Eye (tissue), 1 donor: ENCODE results near the gene VSNL1.

Experiments used
- DNase-seq: peaks from one replicate; pipeline ENCODE4 v3.0.0-alpha.2; 2015

VSNL1 gene

DNA sequence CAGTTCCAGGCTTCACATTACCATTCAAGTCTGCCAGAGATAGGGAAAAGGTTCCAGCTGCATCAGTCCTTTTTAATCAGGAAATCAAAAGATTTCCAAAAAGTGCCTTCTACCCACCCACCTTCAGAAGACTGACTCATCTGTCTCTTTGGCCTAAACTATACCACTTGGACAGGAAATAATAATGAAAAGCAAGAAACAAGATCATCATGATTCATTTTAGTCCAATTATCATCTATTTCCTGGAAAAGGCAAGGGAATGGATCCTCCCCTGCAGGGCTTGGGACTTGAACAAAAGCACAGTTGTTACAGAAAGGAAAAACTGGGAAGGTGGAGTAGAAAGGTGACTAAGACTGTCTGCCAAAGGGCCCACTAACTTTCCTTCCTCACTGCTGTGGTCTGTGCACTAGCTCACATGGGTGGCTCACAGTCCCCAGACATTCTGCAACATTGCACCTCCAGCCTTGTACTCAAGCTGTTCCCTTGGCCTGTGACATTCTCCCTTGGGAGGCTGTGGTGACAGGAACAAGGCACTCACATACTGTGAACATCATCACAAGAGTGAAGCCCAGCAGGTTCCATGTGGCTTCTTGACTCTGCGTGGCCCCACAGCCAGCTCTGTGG lies 75.3 kb downstream of the VSNL1 start:
- no peak for DNase-seq

DNA sequence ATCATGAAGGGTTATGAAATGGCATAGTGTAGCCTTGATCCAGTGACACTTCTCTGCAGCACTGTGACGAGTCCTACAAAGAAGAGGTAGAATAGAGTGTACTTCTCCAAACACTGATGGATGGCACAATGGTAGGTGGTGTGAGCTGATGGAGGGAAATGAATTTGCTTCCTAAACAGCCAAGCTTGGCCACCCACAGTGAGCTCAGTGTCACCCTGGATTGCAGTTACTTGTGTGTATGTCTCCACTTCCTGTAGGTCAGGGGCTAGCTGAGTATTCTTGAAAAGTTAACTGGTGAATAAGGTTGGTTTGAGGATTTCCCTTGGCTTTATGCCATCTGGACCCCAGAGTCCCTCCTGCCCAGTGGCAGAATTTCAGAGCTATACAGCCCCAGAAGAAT lies 75.9 kb downstream of the VSNL1 start:
- DNase-seq, result no peak

DNA sequence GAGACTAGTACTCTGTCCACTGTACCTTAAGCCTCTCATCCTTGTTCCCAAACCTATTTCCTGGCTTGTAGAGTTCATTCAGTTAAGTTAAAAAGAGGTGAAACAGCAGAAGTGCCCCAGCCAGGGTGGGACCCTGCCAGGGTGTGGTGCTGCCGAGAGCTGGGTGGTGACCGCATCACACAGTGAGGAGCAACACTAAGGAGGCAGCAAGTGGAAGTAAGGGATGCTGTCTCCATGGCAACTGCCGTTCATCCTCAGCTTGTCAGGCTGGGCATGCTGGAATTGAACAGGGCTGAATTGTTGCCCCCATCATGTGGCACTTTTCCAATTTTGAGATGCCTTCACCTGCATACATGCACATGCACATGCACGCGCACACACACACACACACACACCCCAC lies 77.0 kb downstream of the VSNL1 start:
- peak; percentile 16 for DNase-seq

DNA sequence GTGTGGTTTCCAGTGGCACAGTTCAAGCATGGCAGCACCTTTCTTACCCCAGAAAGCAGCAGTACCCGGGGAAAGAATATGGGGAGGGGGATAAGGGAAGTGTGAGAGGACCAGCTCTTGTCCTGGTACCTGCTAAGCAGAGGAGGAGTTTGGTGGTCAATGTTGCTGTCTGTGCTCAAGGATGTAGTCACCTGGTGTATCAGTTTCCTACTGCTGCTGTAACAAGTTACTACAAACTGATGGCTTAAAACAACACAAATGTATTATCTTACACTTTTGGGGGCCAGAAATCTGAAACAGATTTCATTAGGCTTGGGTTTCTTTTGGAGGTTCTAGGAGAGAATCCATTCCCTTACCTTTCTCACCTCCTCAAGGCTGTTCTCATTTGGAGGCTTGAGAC lies 77.5 kb downstream of the VSNL1 start:
- no peak for DNase-seq

DNA sequence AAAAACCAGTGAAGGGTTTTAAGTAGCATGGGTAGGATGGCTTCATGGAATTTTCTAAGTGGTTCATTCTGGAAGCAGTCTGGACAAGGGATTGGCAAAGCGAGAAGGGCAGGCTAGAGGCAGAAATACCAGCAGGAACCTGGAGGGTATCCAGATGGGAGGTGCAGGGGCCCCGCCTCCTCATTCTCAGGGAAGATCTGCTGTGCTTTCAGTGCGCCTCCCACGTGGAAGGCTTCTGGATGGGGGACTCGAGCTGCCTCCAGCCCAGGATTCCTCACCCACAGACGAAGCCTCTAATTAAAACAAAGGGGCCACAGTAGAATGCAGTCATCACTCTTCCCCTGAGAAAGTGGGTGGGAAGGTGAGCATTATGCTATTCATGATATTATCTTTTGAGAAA lies 79.8 kb downstream of the VSNL1 start:
- DNase-seq, result no peak

DNA sequence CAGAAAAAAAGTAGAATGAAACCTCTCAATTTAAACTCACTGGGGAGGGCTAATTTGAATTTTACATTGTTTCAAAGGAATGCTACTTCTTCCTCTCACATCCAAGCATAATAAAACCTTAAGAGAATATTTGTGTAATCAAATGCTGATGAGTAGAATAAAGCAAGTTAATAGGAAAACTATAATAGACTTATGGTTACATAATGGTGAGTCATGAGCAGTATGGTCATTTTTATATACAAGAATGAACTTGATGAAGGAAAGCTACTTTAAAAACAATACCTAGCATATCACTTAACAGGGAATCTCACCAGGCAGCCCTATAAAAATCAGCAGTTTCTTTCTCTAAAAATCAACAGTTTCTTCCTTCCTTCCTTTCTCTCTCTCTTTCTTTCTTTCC lies 80.3 kb downstream of the VSNL1 start:
- DNase-seq, result no peak

DNA sequence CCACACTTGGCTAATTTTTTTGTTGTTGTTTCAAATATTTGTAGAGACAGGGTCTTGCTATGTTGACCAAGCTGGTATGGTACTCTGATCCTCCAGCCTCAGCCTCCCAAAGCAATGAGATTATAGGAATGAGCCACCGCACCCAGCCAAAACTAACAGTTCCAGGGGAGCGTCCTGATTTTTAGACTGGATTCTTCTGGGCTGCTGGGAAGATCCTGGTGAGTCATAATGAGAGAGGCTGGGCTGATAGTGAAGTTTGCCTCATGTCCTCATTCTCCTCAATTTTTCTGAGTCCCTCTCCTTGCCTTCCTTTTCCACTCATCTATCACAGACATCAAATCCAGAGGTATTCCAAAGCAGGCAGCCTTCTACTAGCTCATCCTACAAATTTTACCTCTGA lies 81.3 kb downstream of the VSNL1 start:
- no peak for DNase-seq

DNA sequence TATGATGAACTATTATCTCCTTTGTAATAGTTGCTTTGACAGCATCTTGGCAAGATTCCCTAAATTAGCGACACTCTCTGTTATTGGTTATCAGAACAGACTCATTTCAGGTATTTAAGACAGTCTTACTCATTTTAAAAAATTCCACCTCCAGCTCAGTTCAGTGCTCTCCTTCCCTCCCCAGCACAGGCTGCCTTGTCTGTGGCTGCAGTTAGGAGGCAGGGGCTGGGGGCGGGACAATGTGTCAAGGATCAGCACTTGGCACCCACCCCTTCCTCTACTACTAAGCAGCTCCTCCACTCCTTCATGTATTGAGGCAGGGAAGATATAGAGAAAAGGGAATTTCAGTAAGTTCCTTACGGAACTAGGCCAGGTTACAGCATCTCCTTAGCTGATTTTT lies 85.0 kb downstream of the VSNL1 start:
- no peak for DNase-seq

DNA sequence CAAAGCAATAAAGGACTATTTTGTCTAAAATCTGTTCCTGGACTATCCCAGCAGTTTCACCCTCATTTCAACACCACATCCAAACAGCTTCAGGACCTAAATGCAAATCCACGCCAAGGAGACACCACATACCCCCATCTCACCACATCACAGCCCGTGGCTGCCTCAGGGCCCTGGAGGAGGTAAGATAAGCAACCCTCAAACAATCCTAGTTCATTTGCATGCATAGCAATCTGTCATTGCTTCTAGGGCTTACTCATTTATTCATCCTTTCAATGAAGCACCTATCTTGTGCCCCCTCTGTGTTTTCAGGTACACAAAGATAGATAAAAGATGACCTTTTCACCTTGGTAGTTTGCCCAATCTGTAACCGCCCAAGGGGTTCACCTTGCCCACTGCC lies 86.5 kb downstream of the VSNL1 start:
- no peak for DNase-seq

DNA sequence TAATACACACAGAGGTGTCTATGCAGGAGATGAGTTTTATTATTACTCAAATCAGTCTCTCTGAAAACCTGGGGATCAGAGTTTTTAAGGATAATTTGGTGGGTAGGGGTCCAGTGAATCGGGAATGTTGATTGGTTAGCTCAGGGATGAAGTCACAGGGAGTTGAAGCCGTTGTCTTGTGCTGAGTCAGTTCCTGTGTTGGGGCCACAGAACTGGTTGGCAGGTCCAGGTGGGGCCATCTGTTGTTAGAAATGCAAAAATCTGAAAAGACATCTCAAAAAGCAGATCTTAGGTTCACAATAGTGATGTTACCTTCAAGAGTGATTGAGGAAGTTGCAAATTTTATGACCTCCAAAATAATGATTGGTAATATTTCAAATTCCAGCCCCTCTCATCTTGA lies 86.9 kb downstream of the VSNL1 start:
- no peak for DNase-seq

DNA sequence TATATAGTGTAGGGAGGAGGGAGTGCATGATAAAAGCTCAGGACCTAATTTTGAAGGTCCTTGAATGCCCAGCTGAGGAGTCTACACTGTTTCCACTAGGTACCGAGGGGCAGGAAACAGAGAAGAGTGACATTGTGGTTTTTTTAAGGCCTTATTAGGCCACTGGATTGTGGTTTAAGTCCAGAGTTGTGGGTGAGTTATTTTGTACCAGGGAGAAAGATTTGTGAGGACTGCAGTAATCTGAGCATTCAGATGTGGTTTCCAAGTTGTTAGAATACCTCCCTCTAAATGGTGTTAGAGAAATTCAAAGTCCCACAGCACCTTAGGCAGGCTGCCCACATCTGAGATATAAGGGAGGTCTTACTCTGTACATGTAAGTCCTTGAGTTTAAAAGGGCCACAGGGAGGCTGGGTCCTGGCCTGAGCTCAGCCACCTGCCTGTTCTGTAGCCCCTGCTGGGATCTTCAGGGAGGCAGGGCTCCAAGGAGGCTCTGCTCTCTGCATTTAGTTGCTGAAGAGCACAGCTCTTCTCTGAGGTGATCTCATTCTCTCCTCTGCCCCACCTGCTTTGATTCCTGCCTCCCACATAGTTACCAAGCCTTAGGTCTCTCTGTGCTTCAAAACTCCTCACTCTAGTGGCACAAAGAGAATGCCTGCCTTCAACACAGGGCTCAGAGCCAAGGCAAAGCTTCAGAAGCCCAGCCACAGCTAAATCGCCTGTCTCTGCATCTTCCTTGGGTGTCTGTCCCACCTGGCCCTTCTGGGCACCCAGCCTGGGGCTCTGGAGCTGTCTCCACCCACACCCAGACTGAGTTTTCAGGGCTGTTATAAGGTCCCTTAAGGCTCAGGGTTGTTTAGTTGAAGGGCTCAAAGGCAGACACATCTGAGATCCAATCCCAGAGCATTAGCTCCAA lies 88.1 kb downstream of the VSNL1 start:
- no peak for DNase-seq

DNA sequence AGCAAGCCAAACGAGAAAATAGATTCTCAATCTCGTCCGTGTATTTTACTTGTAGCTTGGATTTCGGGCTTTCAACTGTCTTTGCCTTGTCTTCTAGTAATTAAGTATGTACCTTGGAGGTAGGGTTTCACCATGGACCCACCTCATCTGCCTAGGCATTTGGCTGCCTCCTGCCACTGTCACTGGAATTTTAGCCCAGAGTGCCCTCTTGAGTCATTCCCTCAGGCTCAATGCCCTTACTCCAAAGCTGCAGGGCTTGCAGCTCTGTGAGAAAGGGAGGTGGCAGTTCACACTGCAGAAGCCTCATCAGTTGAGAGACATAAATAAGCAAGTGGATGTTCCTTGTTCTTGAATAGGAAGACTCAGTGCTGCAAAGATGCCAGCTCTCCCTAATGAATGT lies 89.6 kb downstream of the VSNL1 start:
- DNase-seq, result no peak

DNA sequence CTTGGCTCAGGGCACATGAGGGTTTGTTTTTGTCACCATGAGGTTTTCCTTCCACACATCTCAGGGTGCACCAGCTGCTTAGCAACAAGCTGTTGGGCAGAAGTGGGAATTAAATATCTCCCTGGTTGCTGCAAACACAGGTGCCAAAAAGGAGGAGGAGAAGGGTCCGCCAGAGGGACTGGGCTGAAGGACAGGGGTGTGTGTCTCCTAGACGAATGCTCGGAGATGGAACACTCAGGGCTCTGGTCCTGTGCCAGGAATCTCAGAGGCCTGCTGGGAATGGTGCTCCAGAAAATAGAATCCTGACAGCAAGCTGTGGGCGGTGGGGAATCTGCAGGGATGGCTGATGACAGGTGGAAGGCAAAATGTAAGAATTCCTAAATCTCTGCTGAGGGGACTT lies 94.5 kb downstream of the VSNL1 start:
- DNase-seq, result peak; percentile 11

DNA sequence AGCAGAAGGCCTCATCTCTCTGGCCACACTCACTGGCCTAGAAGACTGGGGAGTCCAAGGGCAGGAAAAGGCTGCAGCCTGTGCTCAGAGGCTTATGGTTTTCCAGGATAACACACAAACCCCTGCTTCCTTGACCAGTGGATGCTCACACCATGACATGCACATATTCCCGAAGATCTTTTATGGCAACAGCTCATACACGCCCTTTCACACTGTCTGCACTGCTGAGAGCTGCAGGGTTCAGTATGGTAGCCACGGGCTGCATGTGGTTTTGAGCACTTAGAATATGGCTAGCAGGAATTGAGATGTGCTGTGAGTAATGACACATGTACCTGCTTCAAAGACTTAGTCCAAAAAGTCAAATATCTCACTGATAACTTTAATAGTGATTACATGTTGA lies 95.8 kb downstream of the VSNL1 start:
- no peak for DNase-seq

DNA sequence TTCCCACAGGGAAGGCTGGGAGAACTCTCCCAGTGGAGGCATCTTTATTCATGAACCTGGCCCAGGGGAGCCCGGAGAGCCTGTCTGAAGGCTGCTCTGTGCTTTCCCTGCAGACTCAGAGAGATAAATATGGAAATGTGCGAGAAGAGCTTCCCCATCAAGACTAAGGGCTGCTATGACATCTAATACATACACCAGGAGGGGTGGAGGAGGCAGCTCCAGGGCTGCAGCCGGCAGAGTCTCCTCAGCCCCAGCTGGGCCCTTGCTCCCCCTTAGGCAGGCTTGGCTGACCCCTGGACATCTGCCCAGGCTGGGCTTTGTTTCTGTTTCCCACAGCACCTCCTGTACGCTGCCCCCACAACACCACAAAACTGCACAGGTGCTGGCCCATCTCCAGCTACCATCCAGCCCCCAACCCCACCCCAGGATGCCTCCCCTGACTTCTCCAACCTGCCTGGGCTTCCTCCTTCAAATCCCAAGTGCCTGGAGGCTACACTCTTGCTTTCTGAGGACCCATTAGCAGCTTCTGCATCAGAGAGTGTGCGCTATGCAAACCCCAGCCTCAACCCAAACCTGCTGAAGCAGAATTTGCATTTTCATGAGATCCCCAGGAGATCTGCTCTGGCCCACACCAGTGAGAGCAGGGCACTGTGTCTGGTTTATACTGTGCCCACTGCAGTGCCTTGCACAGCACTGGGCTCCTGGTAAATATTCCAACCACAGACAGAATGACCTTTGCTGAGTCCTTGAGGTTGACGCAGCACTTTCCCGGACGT lies 96.8 kb downstream of the VSNL1 start:
- no peak for DNase-seq

DNA sequence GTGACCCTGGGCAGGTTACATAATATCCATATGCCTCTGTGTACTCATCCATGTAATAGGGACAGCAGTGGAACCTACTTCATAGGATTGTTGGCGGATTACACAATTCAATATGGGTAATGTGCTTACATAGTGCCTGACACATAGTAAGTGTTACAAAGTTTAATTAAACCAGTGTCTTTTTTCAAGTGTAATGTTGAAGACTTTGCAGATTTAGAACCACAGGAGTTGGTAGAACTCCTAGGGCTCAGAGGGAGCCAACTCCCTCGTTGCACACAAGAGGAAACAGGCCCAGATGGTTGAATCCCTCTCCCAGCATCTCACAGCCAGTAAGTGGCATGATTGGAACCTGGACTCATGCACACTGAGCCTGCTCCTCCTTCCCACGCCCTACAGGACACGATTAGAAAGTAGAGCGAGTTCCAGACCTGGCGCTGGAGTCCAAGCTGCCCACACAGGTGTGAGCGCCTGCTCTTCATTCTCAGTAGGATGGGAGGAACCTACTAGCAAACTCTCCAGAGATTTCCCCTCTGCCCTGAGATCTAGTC lies 97.8 kb downstream of the VSNL1 start:
- no peak for DNase-seq

DNA sequence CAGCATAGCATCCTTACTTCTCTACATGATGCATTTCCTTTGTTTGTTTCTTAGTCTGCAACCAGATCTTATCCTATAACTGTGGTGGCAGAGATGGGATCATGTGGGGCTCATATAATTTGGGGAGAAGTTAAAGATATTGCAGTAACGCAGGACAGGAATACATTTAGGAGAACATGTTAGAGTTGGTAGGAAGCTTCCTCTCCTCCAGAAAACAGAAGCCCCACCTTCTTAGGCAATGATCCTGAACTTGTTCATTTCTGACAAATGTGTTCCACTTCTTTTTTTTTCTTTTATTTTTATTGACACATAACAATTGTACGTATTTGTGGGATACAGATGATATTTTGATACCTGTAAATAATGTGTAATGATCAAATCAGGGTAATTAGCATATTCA lies 99.9 kb downstream of the VSNL1 start:
- no peak for DNase-seq

DNA sequence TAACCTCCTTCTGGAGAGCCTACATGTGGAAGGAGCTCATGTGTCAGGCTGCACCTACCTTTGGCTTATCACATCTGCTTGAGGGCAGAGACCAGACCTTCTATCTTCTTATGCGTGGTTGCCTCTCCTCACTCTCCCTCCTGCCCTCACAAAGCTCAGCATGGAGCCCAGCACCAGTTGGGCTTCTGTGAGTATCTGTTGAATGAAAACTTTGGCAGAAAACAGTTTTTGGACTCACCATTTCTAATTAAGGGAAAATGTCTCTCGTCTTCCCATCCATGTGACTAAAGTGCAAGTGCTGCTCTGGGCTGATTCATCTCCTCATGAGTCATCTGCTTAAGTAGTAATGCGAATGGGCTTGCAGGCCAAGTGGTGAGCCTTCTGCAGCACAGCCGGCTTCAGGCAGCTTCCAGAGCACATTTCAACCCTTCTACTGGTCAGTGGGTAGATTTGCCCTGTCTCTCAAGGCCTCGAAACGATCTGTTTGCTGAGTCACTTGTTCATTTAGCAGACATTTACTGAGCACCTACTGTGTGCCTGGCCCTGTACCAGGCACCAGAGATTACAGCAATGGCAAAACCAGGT lies 102.6 kb downstream of the VSNL1 start:
- DNase-seq, result no peak

DNA sequence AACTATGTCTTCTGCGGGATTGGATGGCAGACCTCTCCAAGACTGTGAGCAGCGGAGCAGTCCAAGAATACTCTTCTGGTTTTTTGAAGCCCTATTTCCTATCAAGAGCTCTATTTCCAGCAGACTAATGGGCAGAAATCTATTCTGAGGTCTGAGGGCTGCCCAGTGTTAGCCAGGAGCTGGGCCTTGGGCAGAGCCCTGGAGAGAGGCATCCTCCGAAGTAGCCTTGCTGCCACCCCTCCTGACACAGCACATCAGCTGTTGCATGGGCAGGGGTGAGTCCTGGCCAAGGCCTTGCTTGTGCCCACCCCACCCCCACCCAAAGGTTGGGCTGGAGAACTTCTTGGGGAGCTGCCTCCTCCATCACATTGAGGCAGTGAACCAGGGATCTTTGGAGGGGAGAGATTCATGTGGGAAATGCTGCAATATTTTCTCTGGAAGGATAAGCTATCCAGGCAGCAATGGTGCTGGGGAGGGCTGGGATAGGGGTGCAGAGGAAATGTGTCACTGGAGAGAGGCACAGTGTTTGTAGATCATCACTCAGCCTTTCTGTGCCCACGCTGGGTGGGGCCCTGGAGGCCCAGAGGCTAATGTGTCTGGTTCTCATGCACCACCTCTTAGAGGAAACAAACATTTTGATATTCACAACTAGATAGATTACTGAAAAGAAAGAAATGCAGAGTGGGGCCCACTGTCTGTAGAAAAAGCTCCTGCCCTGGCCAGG lies 104.7 kb downstream of the VSNL1 start:
- no peak for DNase-seq

DNA sequence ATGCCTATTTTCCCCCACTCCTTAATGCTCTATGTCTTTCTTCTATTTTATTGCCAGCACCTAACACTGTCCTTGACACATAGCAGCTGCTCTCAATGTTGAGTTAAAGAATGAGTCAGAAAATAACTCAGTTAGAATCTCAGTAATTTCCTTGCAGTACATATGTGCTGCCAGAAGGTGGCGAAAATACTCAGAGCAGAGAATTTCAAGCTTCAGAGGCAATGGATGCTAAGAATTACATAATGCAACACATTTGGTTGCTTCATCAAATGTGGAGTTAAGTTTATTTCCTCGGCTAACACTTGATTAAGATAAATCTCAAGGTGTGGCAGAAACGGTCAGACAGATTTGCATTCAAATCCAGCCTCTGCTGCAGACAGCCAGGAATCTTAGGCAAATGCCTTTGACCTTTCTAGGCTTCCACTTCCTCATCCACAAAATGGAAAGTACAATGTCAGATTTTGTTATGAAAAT lies 105.6 kb downstream of the VSNL1 start:
- peak; percentile 81 for DNase-seq

DNA sequence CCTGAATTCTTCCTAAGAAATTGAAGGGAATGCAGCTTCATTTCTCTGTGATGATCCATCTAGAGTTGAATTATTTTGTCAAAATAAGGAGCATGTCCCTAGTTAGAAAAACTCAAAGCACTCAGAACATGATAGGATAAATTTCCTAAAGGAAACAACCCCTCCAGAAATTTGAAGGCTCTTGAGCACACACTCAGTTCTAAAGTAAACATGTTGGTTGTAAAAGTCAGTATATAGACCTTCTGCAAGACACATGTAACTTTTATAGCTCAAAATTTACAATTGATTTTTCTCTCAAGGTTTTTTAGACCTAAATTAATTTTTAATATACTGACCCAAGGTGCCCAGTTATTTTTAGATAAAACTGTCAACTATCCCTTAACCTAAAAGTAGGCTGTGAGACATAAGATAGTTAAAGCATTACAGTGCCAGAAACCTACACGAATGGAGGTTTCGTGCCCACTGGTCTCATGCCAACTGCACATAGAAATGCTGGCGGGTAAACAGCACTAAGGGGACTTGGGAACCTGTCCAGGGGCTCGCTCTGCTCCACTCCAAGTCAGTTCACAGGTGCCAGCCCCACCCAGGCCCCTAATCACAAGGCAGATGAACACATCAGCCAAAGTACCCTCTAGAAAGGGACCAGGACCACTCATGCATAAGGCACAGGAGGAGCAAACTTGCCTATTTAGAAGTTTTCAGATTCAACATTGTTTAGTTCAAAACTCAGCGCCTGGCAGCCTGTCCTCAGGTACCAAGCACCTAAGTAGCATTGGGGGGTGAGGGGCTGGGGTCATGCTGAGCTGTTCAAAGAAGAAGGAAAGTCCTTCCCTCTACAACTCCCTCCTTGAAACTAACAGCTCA lies 106.6 kb downstream of the VSNL1 start:
- no peak for DNase-seq
